ENCODE data around the gene IMPA2.

GRCh38 chr18:12027046-12027445, 45.7 kb downstream of the IMPA2 start:
- TF ChIP-seq TARDBP (IDR thresholded peaks at IDR 0.05) (no peak), NFRKB (IDR thresholded peaks at IDR 0.05) (no peak)

All from HEK293T (cell line).